HG02973 (cell line): ENCODE measurements around the gene KCND1.
A peak's percentile ranks its signal among the peaks of the same experiment; 100 is the strongest.

Experiments
- ATAC-seq: cut with Tn5 transposase; IDR thresholded peaks from one replicate; pipeline ENCODE4 v1.9.1; 2021; ENCODE audit warnings: moderate library complexity; ENCODE audit not compliant: unreplicated experiment

The KCND1 gene

DNA sequence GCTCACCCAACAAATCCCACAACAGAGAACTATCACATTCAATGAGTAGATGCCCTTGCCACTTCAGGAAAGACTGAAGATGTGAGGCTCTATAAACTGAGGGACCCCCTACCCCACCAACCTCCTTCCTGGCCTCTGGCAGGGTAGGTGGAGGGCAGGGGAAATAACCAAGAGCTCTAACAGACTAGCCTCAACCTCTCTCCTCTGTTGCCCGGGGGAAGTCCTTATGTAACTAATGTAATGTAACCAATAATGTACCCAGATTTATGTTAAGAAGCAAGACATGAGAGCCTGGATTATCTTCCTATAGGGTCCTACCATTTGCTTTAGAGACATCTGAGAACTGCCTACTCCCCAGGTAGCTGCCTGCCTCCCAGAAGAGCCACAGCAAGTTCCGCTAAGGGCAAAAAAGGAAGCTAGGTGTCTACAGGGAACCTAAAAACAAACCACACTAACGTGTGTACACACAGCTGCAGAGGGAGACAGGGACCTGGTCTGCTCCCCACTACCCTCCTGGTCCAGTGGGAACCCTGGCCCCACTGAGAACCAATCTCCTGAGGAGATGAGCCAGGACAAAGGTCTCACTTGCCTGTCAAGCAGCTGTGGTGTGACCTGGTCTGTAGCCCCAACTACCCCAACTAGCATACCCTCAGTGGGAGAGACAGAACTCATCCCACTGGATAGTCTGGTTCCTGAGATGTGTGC lies 32.0 kb downstream of the KCND1 start:
- ATAC-seq = no peak

DNA sequence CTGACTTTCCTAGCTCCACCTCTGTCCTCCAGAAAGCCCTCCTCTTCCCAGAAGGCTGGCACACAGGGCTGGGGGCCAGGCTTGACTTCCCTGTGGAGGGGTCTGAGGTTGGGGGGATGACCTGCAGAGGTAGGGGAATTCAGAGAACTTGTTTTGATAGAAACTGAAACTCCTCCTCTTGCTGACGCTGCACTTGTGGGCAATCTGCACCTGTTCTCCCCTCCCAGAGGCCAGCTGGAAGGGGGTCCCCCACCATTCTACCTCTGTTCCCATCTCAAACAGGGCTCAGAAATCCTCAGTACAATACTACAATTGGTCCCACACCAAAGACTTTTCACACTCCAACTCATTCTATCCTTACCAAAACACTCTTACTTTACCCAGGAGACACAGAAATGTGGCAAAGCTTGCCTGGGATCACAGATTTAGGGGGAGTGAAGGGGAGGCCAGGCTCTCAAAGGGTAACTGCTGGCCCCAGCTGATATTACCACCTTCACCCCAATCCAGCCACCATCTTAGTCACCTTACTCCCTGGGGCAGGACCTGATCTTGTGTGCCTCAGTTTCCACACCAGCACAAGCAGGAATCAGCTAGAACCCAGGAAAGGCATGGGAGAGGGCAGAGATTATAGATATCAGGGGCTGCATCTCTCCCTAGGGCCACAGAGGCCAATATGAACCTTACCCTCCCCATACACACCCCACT lies 32.8 kb downstream of the KCND1 start:
- peak; percentile 36 for ATAC-seq

DNA sequence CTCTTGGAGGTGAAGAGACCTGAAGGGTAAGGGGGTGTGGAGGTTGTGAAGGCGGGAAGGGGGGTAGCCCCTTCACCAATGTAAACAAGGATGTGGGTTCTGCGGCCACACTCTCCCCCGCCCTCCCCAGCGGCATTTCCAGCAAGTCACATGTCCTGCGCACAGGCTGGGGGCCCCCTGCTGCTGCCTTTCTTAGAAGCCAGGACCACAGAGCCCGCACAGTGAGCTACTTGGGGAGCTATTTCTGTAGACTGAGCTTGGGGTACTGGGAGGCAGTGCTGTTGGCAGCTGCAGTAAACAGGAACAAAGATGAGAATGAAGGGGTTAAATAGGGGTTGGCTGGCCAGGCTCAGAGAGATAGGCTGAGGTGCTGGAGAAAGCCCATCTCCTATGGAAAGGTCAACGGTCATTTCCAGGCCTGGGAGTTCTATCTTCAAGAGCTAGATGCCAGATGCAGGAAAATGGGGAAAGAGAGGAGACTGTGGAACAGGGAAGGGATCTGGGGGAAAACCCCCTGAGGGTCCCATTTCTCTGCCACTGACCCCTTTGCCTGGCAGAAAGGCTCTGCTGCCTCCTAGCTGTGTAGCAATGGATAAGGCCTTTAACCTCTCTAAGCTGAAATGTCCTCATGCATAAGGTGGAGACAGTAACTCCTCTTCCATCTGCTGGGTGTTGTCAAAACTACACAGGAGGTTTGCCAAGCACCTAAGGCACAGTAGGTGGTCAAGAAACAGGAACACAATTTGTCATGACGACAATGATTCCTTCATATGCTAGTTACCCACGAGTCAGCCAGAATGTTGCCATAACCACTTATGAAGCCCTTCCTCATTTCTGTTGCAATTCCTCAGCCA lies 34.4 kb downstream of the KCND1 start:
- ATAC-seq = peak; percentile 41

DNA sequence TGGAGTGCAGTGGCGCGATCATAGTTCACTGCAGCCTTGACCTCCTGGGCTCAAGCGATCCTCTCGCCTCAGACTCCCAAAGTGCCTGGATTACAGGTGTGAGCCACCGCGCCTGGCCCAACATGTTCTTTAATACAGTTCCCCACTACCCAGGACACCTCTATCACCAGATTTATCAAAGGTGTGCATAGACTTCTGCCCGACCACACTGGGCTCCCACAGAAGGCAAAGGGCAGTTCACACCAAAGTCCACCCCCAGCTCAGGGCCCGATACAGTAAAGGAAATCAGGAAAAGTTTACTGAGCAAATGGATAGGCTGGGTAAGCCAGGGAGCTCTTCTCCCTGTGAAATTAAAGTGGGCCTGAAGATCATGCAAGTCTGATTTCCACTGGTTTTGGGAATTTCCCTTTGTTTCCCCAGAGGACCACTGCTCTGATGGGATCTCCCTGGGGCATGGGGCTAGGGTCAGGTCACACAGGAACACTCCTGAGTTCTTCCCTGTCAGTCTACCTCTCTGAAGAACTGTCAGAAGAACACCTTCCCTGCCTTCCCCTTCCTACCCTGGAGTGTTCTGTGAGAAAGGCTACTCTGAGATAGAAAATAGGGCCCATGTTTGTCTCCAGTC lies 35.1 kb downstream of the KCND1 start:
- ATAC-seq = peak; percentile 3

DNA sequence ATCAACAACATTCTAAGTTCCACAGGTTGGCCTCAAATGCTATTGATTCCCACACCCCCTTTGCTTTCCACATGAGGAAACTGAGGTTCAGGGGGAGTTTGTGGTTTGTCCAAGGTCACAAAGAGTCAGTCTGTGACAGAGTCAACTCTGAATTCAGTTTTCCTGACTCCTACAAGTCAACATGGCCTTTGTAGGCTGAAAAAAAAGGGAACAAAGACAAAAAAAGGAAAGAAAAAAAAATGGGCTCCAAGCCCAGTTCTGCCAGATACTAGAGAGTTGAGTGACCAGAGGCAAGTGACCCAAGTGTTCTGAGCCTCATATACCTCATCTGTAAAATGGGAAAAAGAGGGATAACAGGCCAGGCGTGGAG lies 36.4 kb downstream of the KCND1 start:
- no peak for ATAC-seq

DNA sequence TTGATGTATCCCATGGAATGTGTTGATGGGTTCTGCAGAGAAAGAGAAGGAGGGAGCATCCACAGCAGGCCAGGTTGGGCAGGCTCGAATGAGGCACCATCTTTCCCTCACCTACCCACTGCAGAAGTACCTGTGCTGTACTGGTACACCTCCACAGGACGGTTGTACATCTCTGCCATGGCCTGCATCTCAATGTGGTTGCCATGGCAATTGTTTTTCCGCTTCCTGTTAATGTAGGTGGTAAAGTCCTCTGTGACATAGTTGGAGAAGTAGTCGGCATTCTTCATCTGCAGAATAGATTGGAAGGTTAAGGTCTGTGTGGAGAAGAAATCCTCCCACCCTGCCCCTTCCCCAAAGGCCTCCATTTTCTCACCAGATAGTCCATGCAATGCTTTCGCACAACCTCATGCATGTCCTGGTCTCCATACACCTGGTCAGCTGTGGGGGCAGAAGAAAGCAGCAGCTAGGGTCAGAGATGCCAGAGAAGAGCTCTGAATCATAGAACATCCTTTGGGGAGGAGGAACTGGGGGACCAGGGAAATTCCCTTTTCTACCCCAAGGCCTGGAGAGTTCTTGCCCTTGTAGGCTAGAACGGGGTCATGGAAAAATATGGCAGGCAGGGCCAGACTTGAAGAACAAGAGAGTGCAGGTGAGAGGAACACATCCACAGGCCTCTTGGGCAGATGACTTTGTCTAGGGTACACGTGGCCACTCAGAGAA lies 36.9 kb downstream of the KCND1 start:
- ATAC-seq = no peak

DNA sequence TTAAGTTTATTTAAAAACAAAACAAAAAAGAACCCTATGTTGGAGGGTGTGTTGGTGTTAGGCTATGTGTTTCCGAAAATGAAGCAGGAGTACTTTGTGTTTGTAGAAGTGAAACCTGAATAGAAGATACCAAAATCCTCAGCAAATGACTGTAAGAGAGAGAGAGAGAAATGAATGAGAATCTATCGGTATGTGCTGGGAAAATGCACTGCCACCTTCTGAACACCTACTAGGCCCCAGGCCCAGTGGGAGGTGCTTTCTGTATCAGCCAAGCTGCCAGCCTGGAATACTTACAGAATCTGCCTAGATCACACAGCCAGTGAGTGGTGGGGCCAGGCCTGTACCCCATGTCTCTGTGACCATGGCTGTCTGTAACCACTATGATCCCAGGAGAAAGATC lies 37.9 kb downstream of the KCND1 start:
- no peak for ATAC-seq

DNA sequence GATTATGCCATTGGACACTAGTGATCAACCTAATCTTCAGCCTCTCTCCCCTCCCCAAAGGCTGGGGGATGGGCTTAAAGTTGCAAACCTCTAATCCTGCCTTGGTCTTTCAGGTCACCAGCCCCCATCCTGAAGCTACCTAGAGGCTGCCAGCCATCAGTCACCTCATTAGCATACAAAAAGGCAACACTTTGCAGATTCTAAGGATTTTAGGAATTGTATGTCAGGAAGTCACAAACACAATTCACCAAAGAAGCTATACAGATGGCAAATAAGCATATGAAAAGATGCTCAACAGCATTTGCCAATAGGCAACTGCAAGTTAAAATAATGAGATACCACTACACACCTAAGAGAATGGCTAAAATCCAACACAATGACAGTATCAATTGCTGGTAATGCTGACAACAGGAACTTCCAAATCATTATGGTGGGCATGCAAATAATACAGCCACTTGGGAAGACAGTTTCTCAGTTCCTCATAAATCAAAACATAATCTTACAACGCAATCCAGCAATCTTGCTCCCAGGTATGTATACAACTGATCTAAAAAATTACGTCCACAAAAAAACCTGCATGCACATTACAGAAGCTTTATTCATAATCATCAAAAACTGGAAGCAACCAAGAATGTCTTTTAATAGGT lies 43.8 kb downstream of the KCND1 start:
- no peak for ATAC-seq

DNA sequence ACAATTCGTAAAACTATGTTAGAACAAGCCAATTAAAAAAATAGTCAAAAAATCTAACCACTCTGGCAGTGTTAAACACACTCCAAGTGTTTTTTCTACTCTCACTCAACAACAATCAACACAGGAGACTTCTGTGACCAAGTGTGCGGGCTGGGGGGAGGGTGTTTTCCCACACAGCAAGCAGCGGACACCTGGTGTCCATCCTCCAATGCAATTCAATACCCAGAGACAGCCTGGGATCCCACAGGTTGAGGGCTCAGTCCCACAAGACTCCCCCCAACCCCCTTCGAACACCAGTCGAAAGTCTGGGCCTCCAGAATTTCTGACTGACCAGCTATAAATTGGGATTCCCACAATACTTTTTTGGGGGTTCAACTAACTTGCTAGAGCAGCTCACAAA lies 44.5 kb downstream of the KCND1 start:
- no peak for ATAC-seq

DNA sequence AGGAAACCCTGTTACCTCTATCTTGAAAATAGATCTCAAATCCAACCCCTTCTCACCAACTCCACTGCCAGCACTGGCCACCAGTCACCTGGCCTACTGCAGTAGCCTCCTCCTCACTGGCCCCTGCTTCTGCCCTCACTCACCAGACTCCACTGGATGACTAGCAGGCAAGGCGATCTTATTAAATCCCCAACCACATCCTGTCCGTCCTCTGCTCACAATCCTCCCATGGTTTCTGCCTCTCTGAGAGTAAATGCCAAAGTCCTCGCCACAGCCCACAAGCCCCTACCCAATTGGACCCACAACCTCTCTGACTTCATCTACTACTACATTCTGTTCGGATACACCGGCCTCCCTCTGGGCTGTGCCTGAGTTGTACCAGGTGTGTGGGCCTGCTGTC lies 47.4 kb downstream of the KCND1 start:
- ATAC-seq = no peak

DNA sequence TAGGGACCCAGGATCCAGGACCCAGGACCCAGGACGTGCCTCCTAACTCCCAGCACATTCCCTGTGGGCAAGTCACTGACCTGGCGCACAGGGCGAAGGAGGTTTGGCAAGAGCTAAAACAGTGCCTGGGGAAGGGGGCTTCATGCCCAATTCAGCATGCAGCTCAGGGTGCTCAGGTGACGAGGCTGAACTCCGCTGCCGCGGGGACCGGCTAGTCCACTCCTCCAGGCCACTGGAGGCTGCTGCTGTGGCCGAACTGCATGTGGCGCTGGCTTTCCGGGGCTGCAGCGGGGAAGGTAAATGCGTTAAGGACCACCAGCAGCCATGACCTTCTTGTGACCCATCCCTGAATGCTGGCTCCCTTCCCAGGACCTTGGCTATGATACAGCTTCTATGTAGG lies 47.9 kb downstream of the KCND1 start:
- no peak for ATAC-seq

DNA sequence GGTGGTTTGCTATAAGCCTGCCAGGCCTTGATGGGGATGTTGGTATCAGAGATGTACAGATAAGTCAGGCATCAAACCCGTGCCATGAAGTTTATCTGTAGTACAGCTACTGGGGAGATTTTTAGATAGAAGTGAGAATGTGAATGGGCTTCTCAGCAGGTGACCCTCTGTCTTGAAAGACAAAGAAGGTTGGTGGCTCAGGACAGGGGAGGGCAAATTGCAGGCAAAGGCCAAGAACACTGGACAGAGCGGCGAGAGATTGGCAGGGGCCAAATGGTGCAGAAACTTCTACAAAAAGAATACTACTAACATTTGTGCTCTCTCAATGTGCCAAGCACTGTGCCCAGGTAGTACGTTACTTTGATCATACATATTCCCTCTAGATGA lies 50.9 kb downstream of the KCND1 start:
- no peak for ATAC-seq

DNA sequence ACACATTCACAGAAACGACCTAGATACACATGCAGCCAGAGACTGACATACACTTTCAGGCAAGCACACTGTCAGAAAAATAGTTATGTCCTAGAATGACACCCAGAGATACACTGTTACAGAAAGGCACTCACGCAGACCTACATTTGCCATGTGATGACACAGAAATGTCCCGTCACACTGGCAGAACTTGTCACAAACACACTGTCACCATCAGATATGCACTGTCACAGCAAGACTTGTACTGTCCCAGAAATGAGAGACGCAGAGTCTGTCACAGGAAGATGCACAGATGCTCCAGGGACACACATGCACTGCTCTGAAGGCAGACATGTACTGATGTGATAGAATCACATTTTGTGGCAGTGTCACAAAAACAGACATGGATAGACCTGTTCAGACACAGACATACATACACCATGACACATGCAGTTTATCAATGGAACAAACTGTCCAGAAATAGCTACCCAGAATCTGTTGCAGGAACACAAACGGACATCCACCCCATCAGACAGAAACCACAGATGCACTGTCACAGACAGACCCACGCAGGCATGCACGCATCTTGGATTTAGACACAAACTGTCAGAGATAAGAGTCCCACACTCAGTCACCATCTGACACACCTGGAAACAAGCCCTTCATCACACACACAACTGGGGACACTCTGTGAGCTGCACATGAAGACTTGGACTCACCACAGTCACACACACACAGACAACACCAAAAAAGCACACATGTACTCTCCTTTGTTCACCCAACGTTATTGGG lies 51.5 kb downstream of the KCND1 start:
- ATAC-seq = no peak

DNA sequence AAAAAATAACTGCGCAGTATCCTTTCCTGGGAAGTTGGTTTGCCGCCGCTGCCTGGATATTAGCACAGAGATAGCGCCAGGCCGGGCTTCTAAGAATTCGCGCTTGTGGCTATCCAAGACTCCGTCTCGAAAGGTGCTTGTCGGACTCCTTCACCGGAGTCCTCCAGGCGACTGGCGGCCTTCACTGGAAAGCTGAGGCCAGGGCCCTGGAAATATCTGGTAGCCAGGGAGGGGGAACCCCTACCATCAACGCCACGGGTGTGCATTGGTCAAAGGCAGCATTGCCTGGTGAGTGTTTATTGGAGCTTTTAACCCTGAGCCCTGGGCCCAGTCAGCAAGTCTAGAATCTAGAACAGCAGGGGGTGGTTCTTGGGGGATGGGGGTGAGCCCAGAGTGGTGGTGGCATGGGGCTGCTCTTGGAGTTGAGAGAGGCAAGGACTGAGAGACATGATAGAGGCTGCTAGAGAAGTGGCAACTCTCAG lies 52.2 kb downstream of the KCND1 start:
- ATAC-seq = no peak

DNA sequence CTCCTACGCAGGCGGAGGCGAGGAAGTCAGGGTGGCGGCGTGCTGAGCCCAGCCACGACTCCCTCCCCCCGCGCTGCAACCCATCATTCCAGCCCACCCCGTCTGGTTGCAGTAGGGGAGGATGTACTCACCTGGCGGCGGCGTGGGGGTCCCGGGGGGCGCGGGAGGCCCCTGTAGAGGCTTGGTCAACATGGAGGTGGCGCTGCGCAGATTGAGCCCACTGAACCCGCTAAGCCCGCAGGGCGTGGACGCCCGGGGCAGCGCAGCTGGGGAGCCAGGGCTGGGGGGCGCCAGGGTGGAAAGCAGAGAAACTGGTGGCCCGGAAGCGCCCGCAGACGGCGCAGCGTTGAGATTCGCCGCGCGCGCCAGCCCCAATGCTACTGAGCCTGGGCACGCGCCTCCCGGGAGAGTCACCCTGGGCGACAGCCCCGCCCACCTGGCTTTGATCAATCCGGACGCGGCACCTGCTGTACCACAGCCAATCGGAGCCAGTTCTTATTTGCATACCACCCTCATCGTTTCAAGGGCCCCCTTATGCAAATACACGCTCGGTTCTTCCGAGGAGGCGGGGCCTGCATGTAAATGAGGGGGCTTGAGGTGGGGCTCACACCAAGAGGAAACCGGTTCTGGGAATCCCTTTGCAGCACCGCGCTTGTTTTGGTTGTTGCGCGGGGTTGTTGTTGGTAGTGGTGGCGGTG lies 52.9 kb downstream of the KCND1 start, which contains the start of gene PIM2:
Gene PIM2, minus strand, starts transcription at position 382 of the 698 bp plus-strand sequence. Its CDS starts 190 bp downstream, at position 192.
- ATAC-seq = peak; percentile 58

DNA sequence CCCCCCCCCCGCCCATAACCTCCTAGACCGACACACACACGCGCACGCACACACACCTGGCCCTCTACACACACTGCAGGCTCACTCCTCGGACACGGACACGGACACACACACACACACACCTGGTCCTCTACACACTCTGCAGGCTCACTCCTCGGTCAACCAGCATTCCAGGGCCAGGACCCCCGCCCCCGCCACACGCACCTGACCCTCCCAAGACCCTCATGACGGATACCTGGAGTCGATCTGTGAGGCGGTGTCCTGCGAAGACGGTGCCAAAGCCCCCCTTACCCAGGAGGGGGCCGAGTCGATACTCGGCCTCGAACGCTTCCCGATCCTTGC lies 53.4 kb downstream of the KCND1 start:
- no peak for ATAC-seq

DNA sequence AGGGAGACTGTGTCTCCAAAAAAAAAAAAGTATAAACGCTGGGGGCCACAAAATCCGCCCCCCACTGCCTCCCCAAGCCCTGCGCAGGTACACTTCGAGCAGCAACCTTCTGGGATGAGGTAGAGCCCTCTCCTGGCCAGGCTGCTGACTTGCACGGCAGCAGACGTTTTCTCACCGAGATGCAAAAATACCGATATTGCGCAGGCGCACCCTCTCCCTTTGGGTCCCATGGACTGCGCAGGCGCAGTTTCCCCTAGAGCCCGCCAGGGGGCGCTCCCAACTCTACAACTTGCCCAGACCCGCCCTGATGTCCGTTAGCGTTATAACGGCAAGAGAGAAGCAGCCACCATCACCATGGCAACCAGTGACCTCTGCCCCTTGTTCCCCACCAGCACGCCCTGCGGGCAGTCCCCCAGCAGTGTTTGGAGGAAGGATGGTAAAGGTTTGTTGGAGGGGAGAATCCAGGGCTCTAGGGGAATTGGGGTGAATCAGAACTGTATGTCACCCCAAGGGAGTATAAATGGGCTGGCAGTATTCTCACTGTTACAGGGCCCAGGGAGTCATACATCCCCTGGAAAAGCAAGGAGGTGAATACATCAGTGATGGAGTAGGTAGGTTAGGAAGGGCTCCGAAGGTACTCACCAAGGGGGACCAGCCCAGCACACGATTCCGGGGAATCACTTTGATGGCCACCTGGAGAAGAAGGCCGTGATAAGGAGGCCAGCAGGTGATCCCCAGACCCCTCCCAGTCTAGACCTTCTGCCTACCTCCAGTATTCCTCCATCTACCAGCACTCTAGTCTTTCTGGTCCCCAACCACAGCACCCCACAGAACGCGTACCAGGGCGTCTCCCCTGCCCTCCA lies 54.3 kb downstream of the KCND1 start:
- ATAC-seq = no peak
